ELF-1 (cell line): ENCODE data around the gene LRRK2.

Experiments used
- DNase-seq: peaks from one replicate; pipeline ENCODE4 v3.0.0-alpha.2; 2016; ENCODE audit warnings: low read depth, low spot score

The LRRK2 gene

DNA sequence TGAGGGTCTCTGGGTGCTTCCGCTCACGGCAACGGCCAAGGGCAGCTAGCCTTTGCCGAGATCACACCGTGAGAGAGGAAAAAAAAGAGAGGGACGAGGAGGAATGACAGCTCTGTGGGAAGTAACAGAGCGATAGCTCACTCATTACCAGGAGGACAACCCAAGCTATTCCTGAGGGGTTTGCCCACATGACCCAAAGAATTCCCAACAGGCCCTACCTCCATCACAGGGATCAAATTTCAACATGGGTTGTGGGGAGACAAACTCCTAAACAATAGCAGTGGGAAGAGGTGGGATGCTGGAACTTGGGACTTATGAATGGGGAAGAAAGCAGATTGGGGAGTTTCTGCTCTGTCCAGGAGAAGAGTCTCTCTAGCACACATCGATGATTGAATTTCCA, 180.6 kb downstream of the LRRK2 start:
- peak; percentile 13 for DNase-seq
